ENCODE data around the gene THBS3.
"Not testable (repeated sequence)": the region's sequence is repeated elsewhere in the genome, so short reads cannot be mapped to it uniquely, and the experiment has no call there.

Gene THBS3

DNA sequence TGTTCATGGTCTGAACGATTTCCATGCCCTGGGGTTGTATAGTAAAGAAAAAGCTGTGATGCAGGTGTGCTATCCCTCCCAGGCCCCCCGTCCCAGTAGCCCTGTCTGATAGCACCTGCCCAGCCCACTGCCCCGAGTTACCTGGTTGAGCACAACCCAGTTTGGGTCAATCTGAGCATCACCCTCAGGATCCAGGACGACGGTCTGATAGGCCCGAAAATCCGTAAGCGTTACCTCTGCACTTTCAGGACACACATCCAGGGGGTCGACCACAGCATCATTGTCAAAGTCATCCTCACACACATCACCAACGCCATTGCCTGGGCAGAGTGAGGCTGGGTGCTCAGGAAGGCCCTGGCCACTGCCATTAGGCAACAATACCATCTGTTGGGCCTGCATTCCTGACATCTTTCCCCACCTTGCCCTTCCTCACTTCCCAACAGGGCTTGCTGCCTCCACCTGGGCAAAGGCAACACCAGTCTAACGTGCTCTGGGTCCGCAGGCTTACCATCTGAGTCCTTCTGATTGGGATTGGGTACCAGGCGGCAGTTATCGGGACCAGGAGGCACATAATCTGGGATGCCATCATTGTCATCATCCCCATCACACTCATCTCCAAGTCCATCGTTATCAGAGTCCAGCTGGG is 9.7 kb downstream of the THBS3 start:
- Histone ChIP-seq H4K20me1 (no peaks in the 10 kb centered on the region), H3K36me3 (peaks cover 0 to 36% (median 21%) of the 10 kb centered on the region in 11 experiments; a peak in 12 of 22 replicates), H3K9ac (no peak overlapping the region), H3K9me3 (replicated peaks in 1 of 11) (no peaks in the 10 kb centered on the region), H3K4me1 (peaks cover 19 to 32% (median 26%) of the 10 kb centered on the region in 10 experiments), H3K27ac (no peak overlapping the region), H3K27me3 (no peaks in the 10 kb centered on the region), H3K4me3 (no peak overlapping the region), H3K4me2 (no peak overlapping the region)
- no peak for TF ChIP-seq Cebpa-rat (IDR thresholded peaks at IDR 0.05)

DNA sequence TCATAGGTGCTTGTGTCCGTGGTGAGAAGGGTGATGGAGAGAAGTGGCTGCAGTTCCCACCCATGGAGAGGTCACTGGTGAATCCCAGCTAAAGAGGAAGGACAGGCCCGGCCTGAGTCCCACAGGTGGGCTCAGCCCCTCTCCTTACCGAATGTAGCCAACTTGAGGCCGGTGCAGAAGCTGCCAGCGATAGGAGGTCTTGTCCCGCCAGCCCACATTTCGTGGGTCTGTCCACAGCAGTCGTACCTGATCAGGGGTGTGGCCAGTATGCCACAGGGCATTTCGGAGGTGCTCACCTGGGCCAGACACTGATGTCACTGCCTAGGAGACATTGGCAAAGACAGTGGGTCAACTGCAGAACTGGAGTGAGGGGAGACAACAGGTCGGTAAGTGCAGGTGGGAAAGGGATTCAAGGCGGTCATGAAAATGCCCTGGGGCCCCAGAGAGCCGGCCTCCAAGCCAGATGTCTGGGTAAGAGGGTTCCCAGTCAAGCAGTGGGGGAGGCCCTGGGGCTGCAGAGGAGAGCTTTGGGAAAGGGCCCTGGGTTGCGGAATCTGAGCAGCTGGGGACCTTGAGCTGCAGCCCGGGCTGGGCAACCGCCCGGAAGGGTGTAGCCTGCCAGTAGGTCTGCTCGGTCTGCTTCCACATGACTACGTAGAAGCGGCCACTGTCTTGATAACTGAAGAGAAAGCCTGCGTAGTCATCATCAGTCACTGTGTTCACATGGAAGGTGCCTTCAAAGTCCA is 10.6 kb downstream of the THBS3 start:
- Histone ChIP-seq H3K36me3 (peaks cover 0 to 36% (median 21%) of the 10 kb centered on the region in 11 experiments; a peak in 12 of 22 replicates), H4K20me1 (no peaks in the 10 kb centered on the region), H3K4me3 (no peak overlapping the region), H3K4me1 (peaks cover 29 to 41% (median 36%) of the 10 kb centered on the region in 10 experiments), H3K27me3 (no peaks in the 10 kb centered on the region), H3K27ac (no peak overlapping the region), H3K9ac (no peak overlapping the region), H3K4me2 (no peak overlapping the region), H3K9me3 (replicated peaks in 1 of 11) (no peaks in the 10 kb centered on the region)
- no peak for TF ChIP-seq Cebpa-rat (IDR thresholded peaks at IDR 0.05)

DNA sequence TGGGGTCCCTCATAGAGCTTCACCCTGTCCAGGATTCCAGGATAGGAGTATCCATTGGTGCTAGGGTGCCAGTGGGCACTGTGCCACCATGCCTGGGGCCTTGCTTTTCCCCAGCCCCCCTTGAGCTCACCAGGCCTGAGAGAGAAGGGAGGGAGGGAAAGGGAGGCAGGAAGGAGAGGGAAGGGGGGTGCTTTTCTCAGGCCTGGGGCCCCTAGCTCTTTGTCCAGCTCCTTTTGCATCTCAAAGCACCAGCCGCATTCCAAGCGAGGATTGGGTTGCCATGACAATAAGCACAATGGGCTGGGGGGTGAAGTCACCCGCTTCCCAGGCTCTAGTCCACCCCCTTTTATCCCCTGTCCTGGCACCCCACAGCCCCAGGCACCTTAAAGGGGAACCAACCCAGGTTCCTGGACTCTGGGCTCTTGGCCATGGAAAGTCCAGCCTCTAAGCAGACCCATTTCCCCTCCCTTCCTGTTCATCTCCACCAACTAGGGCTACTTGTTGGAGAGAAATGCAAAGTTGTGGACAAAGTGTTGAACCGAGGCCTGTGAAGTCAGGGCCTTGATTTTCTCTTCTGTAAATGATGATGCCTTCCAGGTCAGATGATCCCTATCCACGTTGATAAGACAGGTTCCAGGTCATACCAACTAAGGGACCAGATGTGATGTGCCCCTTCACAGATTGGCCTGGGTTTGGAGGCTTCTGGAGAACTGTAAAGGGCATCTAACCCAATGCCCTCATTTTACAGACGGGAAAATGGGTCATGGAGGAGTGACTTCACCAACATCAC is 11.4 kb downstream of the THBS3 start:
- Histone ChIP-seq H3K4me3 (peak overlapping the region in 1 of 10 experiments; percentile 55; a peak in 1 of 20 replicates), H3K27ac (peak overlapping the region in 1 of 11 experiments; percentile 95; a peak in 1 of 22 replicates), H3K4me2 (peak overlapping the region; percentile 42 to 98 (median 94); a peak in 17 of 22 replicates), H3K9me3 (replicated peaks in 1 of 11) (no peaks in the 10 kb centered on the region), H4K20me1 (no peaks in the 10 kb centered on the region), H3K4me1 (peaks cover 31 to 44% (median 38%) of the 10 kb centered on the region in 10 experiments), H3K36me3 (peaks cover 0 to 30% (median 16%) of the 10 kb centered on the region in 11 experiments; a peak in 12 of 22 replicates), H3K9ac (0 out of 22 replicates have a peak overlapping the region, but pooled peaks of 1 of the 11 experiments have one; percentile 74), H3K27me3 (no peaks in the 10 kb centered on the region)
- TF ChIP-seq Cebpa-rat (IDR thresholded peaks at IDR 0.05) = no peak

DNA sequence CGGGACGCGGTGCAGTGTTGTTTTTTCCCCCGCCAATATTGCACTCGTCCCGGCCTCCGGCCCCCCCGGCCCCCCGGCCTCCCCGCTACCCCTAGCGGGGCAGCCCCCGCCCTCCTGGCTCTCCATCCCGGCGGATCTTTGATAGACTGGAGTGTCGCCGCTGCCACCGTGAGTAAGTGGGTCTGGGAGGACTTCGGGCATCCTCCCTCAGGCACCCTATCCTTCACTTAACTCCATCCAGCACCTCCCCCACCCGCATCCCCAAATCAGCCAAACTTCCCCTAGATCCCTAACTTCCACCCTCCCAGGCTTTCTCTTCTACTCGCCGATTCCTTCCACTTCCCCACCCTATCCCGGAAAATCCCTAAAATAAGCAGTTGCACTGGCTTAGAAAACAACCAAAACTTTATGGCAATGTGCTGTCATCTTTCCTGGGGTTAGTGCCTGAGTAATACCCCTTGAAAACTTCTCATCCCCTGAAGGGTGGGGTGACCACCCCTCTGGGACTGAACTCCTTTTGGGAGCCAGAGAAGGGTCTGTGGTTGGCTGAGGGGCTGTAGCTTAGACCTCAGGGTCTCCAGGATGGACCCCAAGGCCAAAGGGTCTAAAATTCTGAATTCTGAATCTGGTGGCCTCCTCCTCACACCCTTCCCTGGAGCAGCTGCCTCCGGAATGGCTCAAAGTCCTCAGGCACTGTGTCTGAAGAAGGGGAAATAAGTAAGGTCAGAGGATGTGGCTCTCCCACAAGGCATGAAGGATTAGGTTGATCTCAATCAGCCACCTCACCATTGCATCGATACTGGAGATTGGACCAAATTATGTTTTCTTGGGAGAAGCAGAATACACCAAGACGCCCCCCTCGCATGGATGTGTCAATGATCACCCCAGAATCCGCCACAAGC is 12.2 kb downstream of the THBS3 start:
- peak overlapping the region; percentile 77 to 98 (median 95) for H3K4me2 ChIP-seq
- no peaks in the 10 kb centered on the region for H3K27me3 ChIP-seq
- no peaks in the 10 kb centered on the region for H3K9me3 ChIP-seq (replicated peaks in 1 of 11)
- no peak for TF ChIP-seq Cebpa-rat (IDR thresholded peaks at IDR 0.05)
- H3K36me3 ChIP-seq = peaks cover 0 to 27% (median 11%) of the 10 kb centered on the region in 11 experiments; a peak in 11 of 22 replicates
- peaks cover 31 to 44% (median 38%) of the 10 kb centered on the region in 10 experiments for H3K4me1 ChIP-seq
- no peaks in the 10 kb centered on the region for H4K20me1 ChIP-seq
- H3K27ac ChIP-seq = peak overlapping the region in 3 of 11 experiments; percentile 13 to 95 (median 89); a peak in 4 of 22 replicates
- H3K4me3 ChIP-seq = peak overlapping the region; percentile 48 to 69 (median 56); a peak in 18 of 20 replicates
- peak overlapping the region in 10 of 11 experiments; percentile 50 to 91 (median 80); a peak in 15 of 22 replicates for H3K9ac ChIP-seq

DNA sequence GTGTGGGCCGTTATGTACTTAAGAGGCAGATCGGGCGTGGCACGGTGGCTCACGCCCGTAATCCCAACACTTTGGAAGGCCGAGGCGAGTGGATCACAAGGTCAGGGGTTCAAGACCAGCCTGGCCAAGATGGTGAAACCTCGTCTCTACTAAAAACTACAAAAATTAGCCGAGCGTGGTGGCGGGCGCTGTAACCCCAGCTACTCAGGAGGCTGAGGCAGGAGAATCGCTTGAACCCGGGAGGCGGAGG is 13.8 kb downstream of the THBS3 start:
- Histone ChIP-seq H3K4me3 (peak overlapping the region; percentile 48 to 69 (median 56)), H3K9ac (peak overlapping the region; percentile 65 to 91 (median 82)), H3K36me3 (peaks cover 0 to 24% (median 11%) of the 10 kb centered on the region in 11 experiments; a peak in 11 of 22 replicates), H3K4me2 (peak overlapping the region; percentile 77 to 98 (median 95)), H3K27ac (peak overlapping the region; percentile 75 to 95 (median 84)), H3K4me1 (peaks cover 31 to 44% (median 38%) of the 10 kb centered on the region in 10 experiments)
- H3K9me3 ChIP-seq (replicated peaks in 1 of 11); H3K27me3 ChIP-seq; H4K20me1 ChIP-seq: not testable (repeated sequence)

DNA sequence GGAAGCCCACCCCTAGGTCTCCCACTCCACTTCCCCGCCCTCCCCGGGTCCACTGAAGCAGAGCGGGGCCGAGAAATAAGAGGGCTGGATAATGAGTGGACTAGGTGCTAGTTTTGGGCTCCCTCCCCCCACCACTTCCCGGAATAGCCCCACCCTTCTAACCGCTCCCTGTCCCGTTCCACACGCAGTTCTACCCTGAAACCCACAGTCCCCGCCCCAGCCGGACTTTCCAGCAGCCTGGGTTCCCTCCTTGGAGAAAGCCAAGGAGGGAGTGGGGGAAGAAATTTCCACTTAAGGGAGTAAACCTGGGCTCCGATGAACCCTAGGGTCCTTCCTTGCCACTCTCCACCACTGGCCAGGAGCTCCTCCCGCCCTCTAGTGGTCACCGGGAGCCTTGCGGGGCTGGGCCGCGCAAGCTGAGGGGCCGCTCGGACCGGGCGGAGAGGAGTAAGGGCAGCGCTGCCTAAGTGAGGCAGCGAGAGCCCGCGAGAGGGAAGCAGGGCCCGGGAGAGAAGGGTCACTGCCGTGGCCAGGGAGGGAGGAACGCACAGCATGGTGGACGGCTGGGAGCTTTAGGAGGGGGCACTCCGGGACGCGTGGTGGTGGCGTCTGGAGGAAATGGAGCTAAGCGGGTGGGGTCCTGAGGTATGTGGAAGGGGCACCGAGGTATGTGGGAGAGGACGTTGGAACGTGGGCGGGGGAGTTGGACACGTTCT is 14.3 kb downstream of the THBS3 start:
- Histone ChIP-seq H3K27me3 (no peaks in the 10 kb centered on the region), H4K20me1 (no peaks in the 10 kb centered on the region), H3K4me1 (peaks cover 31 to 44% (median 38%) of the 10 kb centered on the region in 10 experiments), H3K4me3 (peak overlapping the region; percentile 48 to 69 (median 56)), H3K27ac (peak overlapping the region; percentile 75 to 95 (median 84)), H3K9me3 (replicated peaks in 1 of 11) (no peaks in the 10 kb centered on the region), H3K9ac (peak overlapping the region; percentile 65 to 91 (median 82)), H3K36me3 (peaks cover 0 to 22% (median 10%) of the 10 kb centered on the region in 11 experiments; a peak in 11 of 22 replicates), H3K4me2 (peak overlapping the region; percentile 77 to 98 (median 95))
- TF ChIP-seq Cebpa-rat (IDR thresholded peaks at IDR 0.05) = no peak

DNA sequence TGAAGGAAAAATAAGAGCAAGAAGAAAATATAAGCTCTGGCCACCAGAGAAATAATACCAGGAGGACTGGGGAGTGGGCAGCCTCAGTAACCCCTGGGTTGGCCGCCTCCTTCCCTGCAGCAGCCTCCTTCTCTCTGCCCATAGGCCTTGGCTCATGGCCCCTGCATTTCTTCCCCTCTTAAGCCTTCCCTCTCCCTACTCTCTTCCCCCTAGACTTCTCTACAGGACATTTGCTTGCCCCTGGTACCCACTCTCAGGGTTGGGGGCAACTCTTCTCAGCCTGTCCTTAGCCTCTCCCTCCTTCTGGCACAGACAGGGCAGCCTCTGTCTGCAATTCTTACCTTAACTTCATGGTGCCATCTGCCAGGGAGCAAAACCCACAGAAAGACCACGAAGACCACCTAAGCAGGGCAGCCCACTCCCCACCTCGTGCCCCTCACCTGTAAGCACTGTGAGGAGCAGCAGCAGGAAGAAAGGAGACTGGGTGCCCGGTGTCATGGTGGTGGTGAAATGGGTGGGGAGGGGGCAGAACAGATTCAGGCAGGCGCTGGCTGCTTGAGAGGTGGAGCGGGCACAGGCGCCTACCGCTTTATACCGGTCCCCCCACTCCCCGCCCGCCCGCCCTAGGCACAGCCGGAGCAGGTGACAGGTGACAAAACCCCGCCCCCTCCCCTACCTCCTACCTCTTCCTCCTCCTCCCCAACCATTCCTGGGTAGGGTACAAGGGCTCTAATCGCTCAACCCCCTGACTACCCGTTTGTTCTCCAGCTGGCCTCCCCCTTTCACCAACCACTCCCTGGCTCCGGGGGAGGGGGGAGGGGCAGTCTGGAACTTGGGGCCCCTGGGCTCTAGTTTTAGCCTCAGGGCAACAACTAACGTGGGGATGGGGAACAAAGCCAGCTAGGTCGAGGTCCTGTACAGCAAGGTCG is 15.1 kb downstream of the THBS3 start:
- peaks cover 0 to 14% (median 9%) of the 10 kb centered on the region in 11 experiments; a peak in 8 of 22 replicates for H3K36me3 ChIP-seq
- peaks cover 31 to 49% (median 40%) of the 10 kb centered on the region in 10 experiments for H3K4me1 ChIP-seq
- H3K4me3 ChIP-seq = peak overlapping the region; percentile 48 to 69 (median 56)
- H3K4me2 ChIP-seq = peak overlapping the region; percentile 77 to 98 (median 95)
- H4K20me1 ChIP-seq = no peaks in the 10 kb centered on the region
- H3K27me3 ChIP-seq = no peaks in the 10 kb centered on the region
- no peaks in the 10 kb centered on the region for H3K9me3 ChIP-seq (replicated peaks in 1 of 11)
- no peak for TF ChIP-seq Cebpa-rat (IDR thresholded peaks at IDR 0.05)
- H3K9ac ChIP-seq = peak overlapping the region; percentile 65 to 91 (median 82)
- peak overlapping the region; percentile 75 to 95 (median 84) for H3K27ac ChIP-seq

All from BLaER1 treated with 17β-estradiol and CSF1 and Interleukin-3, amounts not matched to agents 10 nM and 100 nM (cell line).